Stimulated activated CD8-positive, alpha-beta memory T cell treated with anti-CD3 and anti-CD28 coated beads, Interleukin-4, amount 100 ng/mL, for 4 hours (primary cell): ENCODE results near the gene XRCC4.
"Not testable (repeated sequence)": the region's sequence is repeated elsewhere in the genome, so short reads cannot be mapped to it uniquely, and the experiment has no call there.

Experiments used
- DNase-seq, 2 donors: peaks; one replicate each; pipeline ENCODE4 v3.0.0-alpha.2; 2020; ENCODE audit warnings: low read depth in 2 of 2, low spot score in 1 of 2

The XRCC4 gene

DNA sequence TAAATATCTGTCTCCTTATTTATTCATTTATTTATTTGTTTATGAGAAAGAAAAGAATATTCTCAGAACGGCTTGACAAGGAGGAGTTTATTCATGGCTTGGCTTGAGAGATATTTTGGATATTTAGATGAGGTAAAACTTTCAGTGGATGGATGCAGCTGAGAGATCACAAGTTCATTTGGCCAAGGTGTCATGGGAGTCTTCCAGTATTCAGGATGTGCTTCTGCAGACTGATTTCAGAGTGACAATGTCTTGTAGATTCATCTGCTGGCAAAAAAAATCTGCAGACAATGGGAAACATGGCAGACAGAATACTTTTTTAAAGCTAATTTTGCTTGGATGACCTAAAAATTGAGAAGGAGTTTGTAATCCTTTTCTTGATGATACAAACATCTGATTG is 38.5 kb downstream of the XRCC4 start:
- DNase-seq, result no peak

DNA sequence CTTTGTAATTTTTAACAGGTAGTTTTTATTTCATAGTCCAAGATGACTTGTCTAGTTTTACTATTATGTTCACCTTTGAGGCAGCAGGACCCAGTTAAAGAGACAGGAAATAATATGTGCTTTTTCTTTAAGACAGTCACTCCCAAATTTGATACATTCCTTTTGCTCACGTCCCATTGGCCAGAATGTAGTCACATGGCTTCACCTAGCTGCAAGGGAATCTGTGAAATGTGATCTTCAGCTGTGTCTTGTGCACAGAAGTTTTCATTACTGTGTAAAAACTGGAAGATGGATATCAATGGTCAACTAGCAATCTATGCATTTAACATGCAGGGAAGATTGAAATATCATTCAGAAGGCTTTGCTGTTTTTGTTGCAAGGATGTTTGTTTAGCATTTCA is 41.1 kb downstream of the XRCC4 start:
- no peak for DNase-seq

DNA sequence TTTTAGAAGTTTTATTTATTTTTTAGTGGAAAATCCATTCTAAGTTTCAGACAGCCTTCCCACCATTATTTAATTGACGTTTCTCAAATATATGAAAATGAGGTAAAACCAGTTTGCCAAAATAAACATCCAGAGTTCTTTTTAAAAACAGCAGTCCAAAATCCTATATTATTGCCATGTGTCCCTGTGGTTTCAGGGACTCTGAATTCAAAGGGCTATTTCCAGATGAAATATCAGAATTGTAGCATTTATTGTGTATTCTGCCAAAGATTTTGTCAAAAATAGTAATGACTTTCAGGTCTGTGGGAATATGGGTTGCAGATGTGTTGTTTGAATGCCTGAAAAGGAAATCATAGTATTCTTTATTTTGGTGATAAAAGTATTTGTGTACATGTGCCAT is 41.6 kb downstream of the XRCC4 start:
- no peak for DNase-seq

- DNase-seq, result no peak
These were observed 47.2 kb downstream of the XRCC4 start for GRCh38 chr5:83124593-83124992.

- DNase-seq, result no peak
These were observed 48.2 kb downstream of the XRCC4 start for GRCh38 chr5:83125560-83125959.

DNA sequence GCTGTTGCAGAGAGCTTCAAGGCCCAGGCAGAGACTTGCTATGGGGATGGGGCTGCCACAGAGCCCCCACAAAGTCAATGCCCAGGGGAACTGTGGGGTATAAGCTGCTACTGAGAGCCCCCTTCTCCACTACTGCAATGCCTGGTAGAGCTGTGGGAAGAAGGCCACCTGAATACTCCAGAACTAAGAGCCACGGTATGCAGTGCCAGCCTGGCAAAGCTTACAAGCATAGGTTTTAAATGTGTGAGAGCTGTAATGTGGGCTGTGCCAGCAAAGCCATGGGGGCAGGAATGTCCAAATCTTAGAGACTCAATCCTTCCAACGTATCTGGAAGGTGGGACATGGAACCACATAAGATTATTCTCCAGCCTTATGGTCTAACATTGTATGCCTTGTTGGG is 49.2 kb downstream of the XRCC4 start:
- no peak for DNase-seq

DNA sequence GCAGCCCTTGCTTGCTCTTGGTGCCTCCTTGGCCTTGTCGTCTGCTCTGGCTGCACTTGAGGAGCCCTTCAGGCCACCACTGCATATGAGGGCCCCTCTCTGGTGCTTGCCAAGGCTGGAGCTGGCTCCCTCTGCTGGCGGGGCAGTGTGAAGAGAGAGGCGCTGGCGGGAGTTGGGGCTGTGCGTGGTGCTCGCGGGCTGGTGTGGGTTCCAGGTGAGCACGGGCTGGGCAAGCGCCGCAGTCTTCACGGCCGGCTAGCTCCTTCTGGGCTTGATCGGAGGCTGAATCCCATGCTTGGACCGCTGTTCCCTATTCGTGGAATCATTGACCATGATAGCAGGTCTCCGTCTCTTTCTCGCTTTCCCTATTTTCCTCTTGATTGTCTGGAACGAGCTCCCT is 56.5 kb downstream of the XRCC4 start:
- no peak for DNase-seq

GRCh38 chr5:83142526-83142925 is 65.2 kb downstream of the XRCC4 start:
- DNase-seq, result no peak

GRCh38 chr5:83145241-83145640 is 67.9 kb downstream of the XRCC4 start:
- DNase-seq, result no peak

DNA sequence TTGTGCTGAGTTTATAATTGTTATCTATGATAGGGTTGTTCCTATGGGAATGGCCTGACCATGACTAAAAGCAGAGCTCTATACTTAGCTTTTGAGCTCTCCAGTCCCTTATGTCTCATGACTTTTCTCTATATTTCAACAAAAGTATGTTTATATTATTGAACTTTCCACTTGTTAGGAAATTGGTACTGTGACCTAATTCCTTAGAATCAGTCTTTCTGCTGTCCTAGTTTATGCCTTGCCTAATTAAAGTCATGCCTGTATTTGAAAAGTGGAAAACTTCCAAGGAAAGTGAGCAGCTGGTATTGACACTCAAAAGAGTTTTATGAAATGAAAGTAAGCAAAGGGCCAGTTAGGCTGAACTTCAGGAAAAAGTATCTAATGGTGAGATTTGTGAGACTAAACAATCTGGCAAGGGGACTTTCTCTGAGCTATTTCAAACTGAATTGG is 68.6 kb downstream of the XRCC4 start:
- no peak for DNase-seq

- no peak for DNase-seq
These were observed 69.1 kb downstream of the XRCC4 start for GRCh38 chr5:83146441-83146840.

DNA sequence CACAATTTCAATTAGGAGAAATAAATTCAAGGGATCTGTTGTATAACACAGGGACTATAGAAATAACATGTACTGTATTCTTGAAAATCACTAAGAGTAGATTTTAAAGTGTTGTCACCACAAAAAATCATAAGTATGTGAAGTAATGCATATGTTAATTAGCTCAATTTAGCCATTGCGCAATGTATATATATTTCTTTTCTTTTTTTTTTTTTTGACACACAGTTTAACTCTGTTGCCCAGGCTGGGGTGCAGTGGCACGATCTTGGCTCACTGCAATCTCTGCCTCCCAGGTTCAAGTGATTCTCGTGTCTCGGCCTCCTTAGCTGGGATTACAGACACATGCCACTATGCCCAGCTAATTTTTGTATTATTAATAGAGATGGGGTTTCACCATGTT is 70.2 kb downstream of the XRCC4 start:
- DNase-seq, result no peak

DNA sequence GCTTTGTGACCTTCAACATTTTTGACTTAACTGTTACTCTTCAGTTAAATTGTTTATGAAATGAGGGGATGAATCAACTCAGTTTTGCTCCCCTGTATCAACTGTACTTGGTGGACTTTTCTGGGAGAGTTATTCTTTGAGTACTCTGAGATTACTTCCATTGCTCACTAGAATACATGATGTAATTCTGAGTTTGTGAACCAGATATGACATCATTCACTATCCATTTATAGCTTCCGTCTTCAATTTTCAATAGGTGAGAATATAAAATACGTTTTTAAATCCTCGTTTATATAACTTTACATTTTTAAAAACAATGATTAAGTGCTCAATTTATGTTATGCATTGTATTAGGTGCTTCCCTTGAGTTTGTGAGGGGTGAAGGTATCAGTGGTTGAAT is 71.0 kb downstream of the XRCC4 start:
- no peak for DNase-seq

DNA sequence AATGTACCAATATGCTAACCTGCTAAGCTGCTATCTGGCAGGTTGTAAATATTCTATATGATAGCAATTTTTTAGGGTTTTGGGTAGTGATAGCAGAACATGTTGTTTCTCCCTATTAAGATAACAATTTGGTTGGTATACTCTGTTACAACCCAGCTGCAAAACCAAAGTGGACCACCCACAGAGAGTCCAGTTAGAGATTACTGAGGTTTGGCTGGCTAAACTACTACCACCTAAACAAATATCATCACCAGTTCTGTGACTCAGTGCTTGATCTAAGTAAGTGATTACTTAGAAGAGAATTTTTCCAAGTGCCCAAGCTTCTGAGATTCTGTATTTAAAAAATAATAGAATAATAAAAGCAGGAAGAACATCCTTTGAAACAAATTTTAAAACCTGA is 72.3 kb downstream of the XRCC4 start:
- no peak for DNase-seq

GRCh38 chr5:83151821-83152220 is 74.5 kb downstream of the XRCC4 start:
- DNase-seq, result no peak

- DNase-seq, result not testable (repeated sequence)
These were observed 75.6 kb downstream of the XRCC4 start for GRCh38 chr5:83152996-83153395.

GRCh38 chr5:83156001-83156400 is 78.7 kb downstream of the XRCC4 start:
- DNase-seq, result no peak

GRCh38 chr5:83157163-83157562 is 79.8 kb downstream of the XRCC4 start:
- no peak for DNase-seq

- no peak for DNase-seq
These were observed 85.3 kb downstream of the XRCC4 start for GRCh38 chr5:83162601-83163000.

GRCh38 chr5:83167538-83167937 is 90.2 kb downstream of the XRCC4 start:
- DNase-seq, result no peak

DNA sequence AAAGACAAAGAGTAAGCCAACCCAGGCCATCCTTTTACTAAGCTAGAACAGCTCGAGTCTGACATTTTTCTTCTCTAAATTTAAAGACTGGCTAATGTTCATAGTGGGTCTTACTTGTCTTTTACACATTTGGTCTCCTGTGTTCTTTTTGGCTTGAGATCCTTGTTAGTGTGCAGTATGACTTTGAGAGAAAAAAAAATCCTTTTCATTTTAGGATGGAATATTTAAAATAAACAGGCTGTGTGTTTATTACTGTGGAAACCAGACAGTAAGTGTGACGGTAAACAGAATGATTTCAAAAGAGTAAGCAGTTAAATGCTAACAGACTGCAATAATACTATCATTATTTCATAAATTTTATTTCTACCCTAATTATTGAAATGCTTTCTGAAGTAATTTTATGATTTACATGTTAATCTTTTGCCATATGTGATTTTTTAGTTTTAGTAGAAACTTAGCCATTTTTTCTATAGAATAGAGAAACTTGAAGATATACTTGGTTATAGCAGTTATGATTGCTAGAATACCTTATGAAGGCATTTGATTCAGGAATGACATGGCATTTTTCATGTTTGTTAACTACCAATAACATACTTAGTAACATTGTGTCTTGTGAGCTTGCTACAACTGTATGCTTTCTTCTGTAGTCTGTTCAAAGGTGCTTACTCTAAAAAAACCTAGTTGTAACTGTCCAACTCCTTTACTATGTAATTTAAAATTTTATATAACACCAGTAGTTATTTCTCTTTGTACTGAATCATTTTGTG is 92.4 kb downstream of the XRCC4 start:
- no peak for DNase-seq

GRCh38 chr5:83172011-83172410 is 94.7 kb downstream of the XRCC4 start:
- DNase-seq, result no peak

GRCh38 chr5:83172655-83173054 is 95.3 kb downstream of the XRCC4 start:
- DNase-seq, result no peak
